OCI-LY7 (cell line): ENCODE results near the gene FAM171A1. TPM values are rescaled to one million over a fixed set of nuclear protein-coding genes. Genes with fewer than 3 reads are reported as not detected.

Experiments used
- BruUV-seq: library from RNA; stranded (reverse); fragments of 400-500 nt; replicated peaks from 2 replicates; lab custom pipeline; 2021; lab: Mats Ljungman, UMichigan
- CTCF ChIA-PET: fragments of 300-600 bp; sonication (Branson Sonifier 250); formaldehyde crosslinking; loops from one replicate; lab custom pipeline; 2022; ENCODE audit warnings: antibody characterized with exemption; ENCODE audit not compliant: unreplicated experiment; lab: Charles Lee
- POLR2A ChIA-PET: fragments of 300-600 bp; sonication (Branson Sonifier 250); formaldehyde crosslinking; loops from one replicate; lab custom pipeline; 2022; ENCODE audit warnings: antibody characterized with exemption; lab: Charles Lee
- DNase-seq: peaks from one replicate; pipeline ENCODE4 v3.0.0-alpha.2; 2015; ENCODE audit warnings: low spot score
- H2AFZ ChIP-seq: fragments of 200-600 bp; sonication (generic), shearing (Covaris generic); 2 replicates; pipeline ENCODE4 v1.6.1; 2014; ENCODE audit warnings: mild to moderate bottlenecking, antibody characterized with exemption, low read length, moderate library complexity
- H3K27ac ChIP-seq: fragments of 200-600 bp; sonication (generic); 2 replicates; pipeline ENCODE4 v1.5.1; 2014; ENCODE audit warnings: mixed run types, low read depth, mild to moderate bottlenecking, moderate library complexity, low read length, inconsistent platforms; ENCODE audit not compliant: poor library complexity, severe bottlenecking
- H3K36me3 ChIP-seq: fragments of 200-600 bp; sonication (generic); 2 replicates; pipeline ENCODE4 v1.6.1; 2014; ENCODE audit warnings: mild to moderate bottlenecking, antibody characterized with exemption, low read length, moderate library complexity, mixed read lengths; ENCODE audit not compliant: insufficient read depth
- H3K4me1 ChIP-seq: fragments of 200-600 bp; sonication (generic); 2 replicates; pipeline ENCODE4 v1.5.1; 2014; ENCODE audit warnings: mild to moderate bottlenecking, low read length; ENCODE audit not compliant: insufficient read depth, poor library complexity, severe bottlenecking
- H3K4me2 ChIP-seq: fragments of 200-600 bp; sonication (generic); 2 replicates; pipeline ENCODE4 v1.6.1; 2014; ENCODE audit warnings: mild to moderate bottlenecking, low read length
- H3K4me3 ChIP-seq: fragments of 200-600 bp; sonication (generic); 2 replicates; pipeline ENCODE4 v1.5.1; 2014; ENCODE audit warnings: mild to moderate bottlenecking, low read depth, low read length; ENCODE audit not compliant: poor library complexity, severe bottlenecking
- H3K79me2 ChIP-seq: fragments of 200-600 bp; sonication (generic); 2 replicates; pipeline ENCODE4 v1.6.1; 2016; ENCODE audit warnings: low read depth, mild to moderate bottlenecking, low read length, moderate library complexity, mixed read lengths; ENCODE audit not compliant: insufficient read depth
- H3K9me2 ChIP-seq: fragments of 200-600 bp; sonication (generic); 2 replicates; pipeline ENCODE4 v1.6.1; 2016; ENCODE audit warnings: mild to moderate bottlenecking, low read length, mixed read lengths; ENCODE audit not compliant: insufficient read depth
- H3K9me3 ChIP-seq: fragments of 200-600 bp; sonication (generic); 2 replicates; pipeline ENCODE4 v1.6.1; 2014; ENCODE audit warnings: mild to moderate bottlenecking, mixed run types, low read length, mixed read lengths
- H4K20me1 ChIP-seq: fragments of 200-600 bp; sonication (generic); 2 replicates; pipeline ENCODE4 v1.6.1; 2014; ENCODE audit warnings: mild to moderate bottlenecking, antibody characterized with exemption, low read length, moderate library complexity, mixed read lengths; ENCODE audit not compliant: insufficient read depth
- CTCF ChIP-seq: fragments of 200-600 bp; sonication (generic); conservative IDR thresholded peaks from 2 replicates; pipeline ENCODE4 v1.5.1; 2014; ENCODE audit warnings: mild to moderate bottlenecking, antibody characterized with exemption, low read length, moderate library complexity, mixed read lengths
- EZH2phosphoT487 ChIP-seq: fragments of 200-600 bp; sonication (generic); IDR thresholded peaks from 2 replicates; pipeline ENCODE4 v1.6.1; 2018; ENCODE audit warnings: low read depth, borderline replicate concordance, mild to moderate bottlenecking, mixed run types, antibody characterized with exemption, low read length, moderate library complexity, mixed read lengths
- intact Hi-C: fragments of 100-400 bp; cut with micrococcal nuclease; formaldehyde crosslinking; loops from one replicate; pipeline ENCODE4 v1.10.0; 2022; ENCODE audit not compliant: unreplicated experiment
- total RNA-seq, 2 experiments: library from RNA; depleted of rRNA in 1 of 2; stranded (reverse); fragments of >200 nt in 1 of 2; shearing (Covaris generic) in 1 of 2; gene quantifications; 2 replicates each; pipeline ENCODE4 v1.2.3, GENCODE V29; 2014 to 2022

FAM171A1 gene
- total RNA-seq, 2 experiments from 2014 or later: not detected

DNA sequence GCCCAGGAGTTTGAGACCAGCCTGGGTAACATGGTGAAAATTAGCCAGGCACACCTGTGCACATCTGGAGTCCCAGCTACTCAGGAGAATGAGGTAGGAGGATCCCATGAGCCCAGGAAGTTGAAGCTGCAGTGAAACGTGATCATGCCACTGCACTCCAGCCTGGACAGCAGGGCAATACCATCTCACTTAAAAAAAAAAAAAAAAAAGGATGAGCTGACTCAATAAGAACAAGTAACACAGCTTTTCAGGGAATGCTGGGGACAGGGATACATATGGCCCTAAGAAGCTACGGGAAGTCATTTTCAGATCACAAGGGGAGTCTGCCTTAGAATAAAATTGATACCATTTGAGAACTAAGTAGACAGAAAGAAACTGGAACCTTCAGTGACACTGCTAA, 41.7 kb downstream of the FAM171A1 start:
- ChIA-PET CTCF (no interaction called here), POLR2A (interaction anchor here (0.7 kb wide), 1 partner anchor 64 kb away, joined by 3 read pairs; no protein-coding TSS in a partner anchor)
- no peak for TF ChIP-seq EZH2phosphoT487
- TF ChIP-seq CTCF: no peak
- Histone ChIP-seq H3K4me1 (no peaks in the 10 kb centered on the region), H3K9me3 (no peaks in the 10 kb centered on the region), H3K27ac (no peak overlapping the region), H3K79me2 (no peaks in the 10 kb centered on the region), H2AFZ (no peak overlapping the region), H3K36me3 (no peaks in the 10 kb centered on the region), H3K4me3 (no peak overlapping the region), H3K4me2 (no peak overlapping the region), H4K20me1 (no peaks in the 10 kb centered on the region), H3K9me2 (no peaks in the 10 kb centered on the region)
- intact Hi-C loops: no loop called here
- BruUV-seq: no TSS peak
- DNase-seq: no peak

DNA sequence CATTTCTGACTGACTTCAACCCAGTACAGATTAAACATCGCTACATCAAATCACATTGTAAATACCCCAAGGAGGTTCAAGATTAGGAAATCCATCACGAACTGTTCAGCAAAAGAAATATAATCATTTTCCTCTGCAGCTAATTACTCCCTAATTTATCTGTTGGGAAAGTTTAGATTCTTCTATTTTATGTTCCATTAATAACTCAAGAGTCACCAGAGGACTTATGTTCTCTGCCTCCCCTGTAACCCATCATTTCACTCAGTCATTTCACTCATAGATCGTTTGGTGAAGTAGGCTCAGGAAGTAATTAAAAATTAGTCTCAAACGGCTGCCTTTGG, 45.2 kb downstream of the FAM171A1 start:
- no peak for DNase-seq
- ChIA-PET CTCF (no interaction called here), POLR2A (no interaction called here)
- TF ChIP-seq CTCF: no peak
- TF ChIP-seq EZH2phosphoT487: no peak
- no peaks in the 10 kb centered on the region for H3K4me1 ChIP-seq
- no peaks in the 10 kb centered on the region for H3K79me2 ChIP-seq
- H3K4me2 ChIP-seq: no peak overlapping the region
- H3K9me2 ChIP-seq: no peaks in the 10 kb centered on the region
- H3K4me3 ChIP-seq: no peak overlapping the region
- BruUV-seq: no TSS peak
- intact Hi-C loops: no loop called here
- no peaks in the 10 kb centered on the region for H4K20me1 ChIP-seq
- no peak overlapping the region for H2AFZ ChIP-seq
- no peaks in the 10 kb centered on the region for H3K9me3 ChIP-seq
- H3K27ac ChIP-seq: no peak overlapping the region
- H3K36me3 ChIP-seq: no peaks in the 10 kb centered on the region

- ChIA-PET CTCF (no interaction called here), POLR2A (interaction anchor here (0.7 kb wide), 1 partner anchor 1060 kb away, joined by 3 read pairs; no protein-coding TSS in a partner anchor)
- Histone ChIP-seq H4K20me1 (no peaks in the 10 kb centered on the region), H2AFZ (no peak overlapping the region), H3K79me2 (no peaks in the 10 kb centered on the region), H3K4me1 (no peaks in the 10 kb centered on the region), H3K36me3 (no peaks in the 10 kb centered on the region), H3K9me3 (no peaks in the 10 kb centered on the region), H3K4me3 (no peak overlapping the region), H3K27ac (no peak overlapping the region), H3K4me2 (no peak overlapping the region), H3K9me2 (no peaks in the 10 kb centered on the region)
- intact Hi-C loops: no loop called here
- no TSS peak for BruUV-seq
- no peak for TF ChIP-seq CTCF
- TF ChIP-seq EZH2phosphoT487: no peak
- DNase-seq: no peak
These were observed 45.7 kb downstream of the FAM171A1 start for GRCh38 chr10:15325243-15325943.
